ENCODE results near the gene JAK1. TPM values are rescaled to one million over a fixed set of nuclear protein-coding genes. Genes with fewer than 3 reads are reported as not detected.

The JAK1 gene
- total and polyA plus RNA-seq, 10 of the 15 experiments (the other 5 are each of a cell fraction or from before 2014, with no cell fraction given): 9.6 to 45.5 (median 35.7) TPM

DNA sequence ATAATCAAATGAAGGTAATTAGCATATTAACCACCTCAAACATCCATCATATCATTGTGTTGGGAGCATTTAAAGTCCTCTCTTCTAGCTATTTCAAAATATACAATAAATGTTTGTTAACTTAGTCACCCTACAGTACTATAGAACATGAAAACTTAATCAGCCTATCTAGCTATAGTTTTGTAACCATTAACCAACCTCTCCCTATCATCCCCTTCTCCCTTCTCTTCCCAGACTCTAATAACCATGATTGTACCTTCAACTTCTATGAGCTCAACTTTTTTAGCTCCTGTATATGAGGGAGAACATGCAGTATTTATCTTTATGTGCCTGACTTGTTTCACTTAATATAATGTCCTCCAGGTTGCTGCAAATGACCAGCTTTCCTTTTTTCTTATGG lies 167.5 kb downstream of the JAK1 start (continued):
- TF ChIP-seq CBFB (IDR thresholded peaks at IDR 0.05; ENCODE audit: low read depth) (no peak), IKZF1 (conservative IDR thresholded peaks at IDR 0.05) (no peak)

DNA sequence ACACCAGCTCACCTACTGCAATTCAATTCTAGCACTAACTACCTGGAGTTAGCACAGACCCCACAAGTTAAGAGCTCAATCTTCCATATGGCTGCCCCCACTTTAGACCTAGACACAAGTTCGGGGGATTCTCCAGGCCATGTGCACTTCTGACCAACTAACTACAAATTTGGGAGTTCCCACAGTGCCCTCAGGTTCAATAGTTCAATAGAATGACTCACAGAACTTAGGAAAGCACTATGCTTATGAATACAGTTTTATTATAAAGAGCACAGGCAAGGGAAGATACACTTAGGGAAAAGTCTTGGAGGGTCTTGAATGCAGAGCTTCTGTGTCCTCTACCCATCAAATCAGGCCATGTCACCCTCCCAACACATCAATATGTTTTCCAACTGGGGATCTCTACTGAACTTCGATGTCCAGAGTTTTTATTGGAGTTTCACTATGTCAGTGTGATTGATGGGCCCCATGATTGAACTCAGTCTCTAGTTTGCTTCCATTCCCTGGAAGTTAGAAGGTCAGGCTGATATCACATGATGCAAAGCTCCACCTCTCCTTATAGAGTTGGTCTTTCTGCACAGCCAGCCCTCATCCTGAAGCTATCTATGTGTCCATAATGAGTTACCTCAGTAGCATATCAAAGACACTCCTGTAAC lies 175.4 kb downstream of the JAK1 start:
- Histone ChIP-seq H3K27me3 (replicated peaks in 1 of 2; ENCODE audit: control insufficient read depth in 2 of 2, insufficient read depth in 2 of 2, low read length in 1 of 2) (no peaks in the 10 kb centered on the region), H3K27ac (ENCODE audit: control insufficient read depth, insufficient read depth) (no peak overlapping the region), H3K9ac (ENCODE audit: control insufficient read depth, insufficient read depth, low read length) (no peak overlapping the region), H3K4me2 (ENCODE audit: control insufficient read depth, insufficient read depth) (no peak overlapping the region), H3K4me3 (no peak overlapping the region), H2AFZ (ENCODE audit: control insufficient read depth, low read depth, low read length) (no peak overlapping the region), H3K36me3 (ENCODE audit: control insufficient read depth in 2 of 2, insufficient read depth in 2 of 2, low read length in 1 of 2) (no peaks in the 10 kb centered on the region), H4K20me1 (ENCODE audit: control insufficient read depth, insufficient read depth) (no peaks in the 10 kb centered on the region), H3K79me2 (ENCODE audit: control insufficient read depth, insufficient read depth, low read length) (no peaks in the 10 kb centered on the region), H3K9me3 (replicated peaks; ENCODE audit: control insufficient read depth, insufficient read depth, low read length) (no peaks in the 10 kb centered on the region; the same call in 2 of the 3 replicates), H3K4me1 (ENCODE audit: control insufficient read depth, insufficient read depth, low read length) (no peaks in the 10 kb centered on the region)
- POLR2A ChIA-PET: no interaction called here
- CTCF ChIA-PET: interaction anchor here (1.1 kb wide), 1 partner anchor 114 kb away, joined by 3 read pairs; no protein-coding TSS in a partner anchor
- BruUV-seq (replicated peaks): no TSS peak
- SMC1A ChIA-PET (ENCODE audit: uncharacterized antibody, unreplicated experiment): no interaction called here
- DNase-seq (ENCODE audit: low read depth, low spot score) (no peak), FAIRE-seq (no peak), ATAC-seq (no peak)
- no peak for TF ChIP-seq CBFB (IDR thresholded peaks at IDR 0.05; ENCODE audit: low read depth)
- in situ Hi-C loops (cut with MboI) (no loop called here), intact Hi-C loops (cut with micrococcal nuclease; ENCODE audit: unreplicated experiment) (no loop called here)
- RAD21 ChIA-PET (ENCODE audit: unreplicated experiment): no interaction called here
- whole genome bisulfite sequencing (ENCODE audit: insufficient coverage, insufficient replicate concordance, low lambda C conversion rate, missing lambda C conversion rate): 3% methylated on average over 2 of the region's 2 CpGs

Small RNA genes within 50 kb of the gene (small RNA-seq; reads per million reads assigned to genes)
- gene AL606517.2: not detected

Other genes starting within 250 kb of the JAK1 start
- 0.44 and 0.51 TPM in 2 replicates for gene RAVER2, start 221.5 kb downstream of the JAK1 start, total RNA-seq (2014; rRNA removed)
- 0.36 and 0.41 TPM in 2 replicates for gene RAVER2, start 221.5 kb downstream of the JAK1 start, total RNA-seq (2014; rRNA removed; fragmentation: Illumina TruSeq; extraction: Trizol)
- 0.27 and 0.59 TPM in 2 replicates for gene RAVER2, start 221.5 kb downstream of the JAK1 start, total RNA-seq (2021)
- 0.03 TPM in 1 of 2 replicates, not detected in the other for gene RAVER2, start 221.5 kb downstream of the JAK1 start, polyA plus RNA-seq (2011; rRNA removed)
- gene RAVER2, start 221.5 kb downstream of the JAK1 start, polyA plus RNA-seq (2014; fragmentation: Illumina TruSeq; extraction: Trizol): 0.29 and 0.47 TPM in 2 replicates
- under 1 TPM; 0.09 to 0.27 TPM for gene RAVER2, start 221.5 kb downstream of the JAK1 start, polyA plus RNA-seq (2014; fragmentation: Nextera tagmentation; extraction: Ambion mirVana)
- gene RAVER2, start 221.5 kb downstream of the JAK1 start, polyA plus RNA-seq (2014; rRNA removed): 0.27 and 0.46 TPM in 2 replicates
- gene RAVER2, start 221.5 kb downstream of the JAK1 start, polyA plus RNA-seq (2016; fragmentation: Nextera tagmentation; extraction: Ambion mirVana): under 1 TPM in 1 of 2 experiments, not detected in 1; 0.11 TPM
- gene AK4, start 181.7 kb upstream of the JAK1 start, total RNA-seq (2014; rRNA removed): 42.0 and 49.9 TPM in 2 replicates
- 28.6 and 31.0 TPM in 2 replicates for gene AK4, start 181.7 kb upstream of the JAK1 start, total RNA-seq (2014; rRNA removed; fragmentation: Illumina TruSeq; extraction: Trizol)
- gene AK4, start 181.7 kb upstream of the JAK1 start, total RNA-seq (2021): 61.2 and 63.7 TPM in 2 replicates
- gene AK4, start 181.7 kb upstream of the JAK1 start, polyA plus RNA-seq (2011; rRNA removed): 161 and 172 TPM in 2 replicates
- 51.5 and 64.0 TPM in 2 replicates for gene AK4, start 181.7 kb upstream of the JAK1 start, polyA plus RNA-seq (2014; fragmentation: Illumina TruSeq; extraction: Trizol)
- gene AK4, start 181.7 kb upstream of the JAK1 start, polyA plus RNA-seq (2014; fragmentation: Nextera tagmentation; extraction: Ambion mirVana): 10 to 100 TPM; 23.9 to 26.9 TPM
- gene AK4, start 181.7 kb upstream of the JAK1 start, polyA plus RNA-seq (2014; rRNA removed): 38.3 and 46.5 TPM in 2 replicates
- gene AK4, start 181.7 kb upstream of the JAK1 start, polyA plus RNA-seq (2016; fragmentation: Nextera tagmentation; extraction: Ambion mirVana): 10 to 100 TPM; 68.6 to 76.5 TPM